GM19397 (cell line): ENCODE data around the gene CLIP2.

Experiments used
- ATAC-seq: cut with Tn5 transposase; IDR thresholded peaks from one replicate; pipeline ENCODE4 v1.9.1; 2021; ENCODE audit warnings: mild to moderate bottlenecking, moderate library complexity; ENCODE audit not compliant: unreplicated experiment

The CLIP2 gene

DNA sequence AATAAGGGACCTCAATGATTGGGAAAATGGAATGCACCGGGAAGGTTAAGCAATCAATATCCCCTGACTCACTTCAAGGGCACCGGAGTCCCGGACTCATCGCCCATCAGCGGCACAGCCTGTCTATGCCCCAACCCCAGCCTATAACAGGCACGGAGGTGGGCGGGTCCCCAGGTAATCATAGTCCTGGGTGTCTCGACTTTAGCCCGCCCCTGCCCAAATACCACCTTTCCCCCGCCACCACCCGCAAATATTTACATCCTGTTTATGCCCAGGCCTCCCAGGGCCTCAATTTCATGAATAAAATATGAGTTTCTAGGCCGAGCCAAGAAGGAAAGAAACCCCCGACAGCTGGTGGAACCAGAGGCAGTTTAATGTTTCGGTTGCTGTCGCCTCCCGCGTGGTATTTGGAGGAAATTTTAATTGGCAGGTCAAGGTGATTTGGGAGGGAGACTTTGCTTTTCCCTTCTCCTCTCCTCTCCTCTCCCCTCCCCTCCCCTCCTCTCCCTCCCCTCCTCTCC lies 19.4 kb upstream of the CLIP2 start:
- ATAC-seq: no peak

DNA sequence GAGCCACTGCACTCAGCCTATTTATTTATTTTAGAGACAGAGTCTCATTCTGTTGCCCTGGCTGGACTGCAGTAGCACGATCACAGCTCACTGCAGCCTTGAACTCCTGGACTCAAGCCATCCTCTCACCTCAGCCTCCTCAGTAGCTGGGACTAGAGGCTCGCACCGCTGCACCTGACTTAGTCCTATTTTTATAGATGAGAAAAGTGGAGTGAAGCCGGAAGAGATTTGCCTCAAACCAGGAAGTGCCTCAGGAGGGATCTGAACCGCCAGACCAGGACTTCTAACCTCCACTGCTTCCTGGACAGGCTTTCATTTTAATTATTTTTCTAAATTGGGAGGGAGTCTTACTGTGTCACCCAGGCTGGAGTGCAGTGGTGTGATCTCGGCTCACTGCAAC lies 17.5 kb upstream of the CLIP2 start:
- ATAC-seq: no peak

DNA sequence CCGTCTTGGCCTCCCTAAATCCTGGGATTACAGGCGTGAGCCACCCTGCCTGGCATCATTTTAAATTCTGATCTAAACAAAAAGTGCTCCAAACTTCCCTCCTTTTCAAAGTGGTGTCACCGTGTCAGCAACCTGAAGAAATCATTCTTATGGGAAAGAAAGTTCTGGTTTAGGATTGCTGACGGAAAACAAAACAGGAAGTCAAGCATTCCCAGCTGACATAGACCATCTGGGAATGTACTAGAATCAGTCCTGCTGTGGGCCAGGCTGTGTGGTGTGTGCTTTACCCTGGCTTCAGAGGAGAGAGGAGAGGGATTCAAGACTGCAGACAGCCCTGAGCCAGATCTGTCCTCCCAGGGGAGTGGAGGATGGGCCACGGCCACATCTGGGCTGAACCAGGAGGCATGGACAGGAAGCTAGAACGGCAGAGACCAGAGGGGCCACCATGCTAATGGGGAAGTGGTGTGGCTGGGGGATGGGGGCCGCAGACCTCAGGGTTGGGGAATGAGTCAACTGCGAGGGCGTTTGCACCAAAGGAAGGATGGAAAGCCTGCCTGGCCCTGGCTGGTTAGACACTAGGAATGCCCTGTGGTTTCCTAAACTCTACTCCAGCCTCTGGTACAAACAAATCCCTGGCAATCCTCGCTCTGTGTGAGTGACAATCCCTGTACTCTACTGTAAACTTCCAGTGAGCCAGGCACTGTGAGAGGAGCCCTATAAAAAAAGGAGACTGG lies 16.7 kb upstream of the CLIP2 start:
- peak; percentile 67 for ATAC-seq

DNA sequence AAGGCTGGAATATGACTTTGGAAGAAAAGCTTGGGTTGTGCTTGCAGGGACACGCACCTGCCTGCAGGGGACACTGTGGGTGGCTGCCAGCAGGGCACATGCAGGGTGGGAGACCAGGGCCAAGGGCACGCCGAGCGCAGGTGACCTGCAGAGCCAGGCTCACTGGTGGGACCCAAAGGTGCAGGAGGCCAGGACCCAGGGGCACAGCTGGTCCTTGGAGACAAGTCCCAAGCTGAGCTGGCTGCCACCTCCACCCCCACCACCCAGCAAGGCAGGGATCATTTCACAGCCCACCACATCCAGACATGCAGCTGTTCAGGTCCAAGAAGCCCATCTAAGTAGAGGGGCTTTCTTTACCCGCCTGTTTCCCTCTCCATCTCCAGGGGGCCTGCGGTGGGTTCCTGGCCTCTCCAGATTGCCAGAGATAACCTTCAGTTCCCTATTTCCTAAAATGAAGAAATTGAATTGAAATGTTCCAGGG lies 13.8 kb upstream of the CLIP2 start:
- no peak for ATAC-seq

DNA sequence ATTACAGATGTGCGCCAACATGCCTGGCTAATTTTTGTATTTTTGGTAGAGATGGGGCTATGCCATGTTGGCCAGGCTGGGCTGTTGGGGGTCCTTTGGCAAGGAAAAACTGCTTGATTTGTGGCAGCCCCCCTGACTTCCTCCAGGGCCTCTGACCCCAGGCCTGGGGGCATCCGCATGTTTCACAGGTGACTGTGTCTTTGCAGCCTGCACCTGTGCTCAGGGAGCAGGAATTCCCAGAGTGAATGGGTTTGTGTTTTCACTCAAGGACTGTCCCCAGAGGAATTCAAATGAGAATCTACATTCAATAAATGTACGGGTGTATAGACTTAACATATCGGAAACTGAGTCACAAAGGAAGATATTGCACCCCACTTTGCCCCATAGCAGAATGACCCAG lies 11.6 kb upstream of the CLIP2 start:
- no peak for ATAC-seq

DNA sequence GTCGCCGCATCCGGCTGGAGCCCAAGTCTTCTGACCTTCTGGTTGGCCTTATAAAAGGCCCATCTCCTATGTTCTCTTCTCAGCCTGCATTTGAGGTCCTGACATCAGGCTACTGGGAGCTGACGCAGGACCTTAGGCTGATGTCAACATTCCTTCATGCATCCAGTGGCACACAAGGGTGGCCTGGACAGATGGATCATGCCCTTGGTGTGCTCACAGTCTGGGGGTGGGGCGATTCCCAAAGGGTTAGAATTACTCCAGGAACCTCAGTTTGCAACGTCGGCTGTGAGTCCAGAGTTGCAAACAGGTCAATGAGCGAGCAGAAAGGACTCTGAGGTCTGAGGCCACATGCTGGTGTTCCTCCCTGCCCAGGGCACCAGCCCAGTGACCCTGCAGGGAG lies 8.2 kb upstream of the CLIP2 start:
- no peak for ATAC-seq

DNA sequence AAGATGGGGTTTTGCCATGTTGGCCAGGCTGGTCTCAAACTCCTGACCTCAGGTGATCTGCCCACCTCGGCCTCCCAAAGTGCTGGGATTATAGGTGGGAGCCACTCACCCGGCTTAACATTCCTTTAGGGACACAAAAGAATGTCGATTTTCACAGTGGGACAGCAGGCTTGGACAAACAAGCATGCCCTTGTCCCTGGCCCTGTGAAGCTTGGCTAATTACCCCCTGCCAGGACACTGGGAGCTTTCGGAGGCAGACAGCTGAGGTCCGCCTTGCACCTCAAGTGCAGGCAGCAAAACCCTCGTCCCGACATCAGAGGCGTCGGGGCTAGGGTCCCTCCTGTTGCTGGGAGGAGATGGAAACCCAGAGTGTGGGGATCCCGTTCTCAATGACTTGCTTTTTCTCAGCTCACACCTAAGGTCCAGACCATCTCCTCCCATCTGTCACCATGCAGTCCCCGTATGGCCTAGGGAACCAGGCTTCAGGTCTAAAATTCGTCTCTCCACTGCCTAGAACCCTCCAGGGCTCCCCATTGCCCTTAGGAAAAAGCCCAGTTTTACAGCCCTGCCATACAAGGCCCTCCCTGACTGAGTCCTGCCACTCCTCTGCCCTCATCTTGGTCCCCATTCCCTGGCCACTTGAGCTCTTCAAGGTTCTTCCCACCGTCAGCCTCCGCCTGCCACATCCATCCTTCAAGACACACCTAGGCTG lies 6.3 kb upstream of the CLIP2 start:
- ATAC-seq: no peak

DNA sequence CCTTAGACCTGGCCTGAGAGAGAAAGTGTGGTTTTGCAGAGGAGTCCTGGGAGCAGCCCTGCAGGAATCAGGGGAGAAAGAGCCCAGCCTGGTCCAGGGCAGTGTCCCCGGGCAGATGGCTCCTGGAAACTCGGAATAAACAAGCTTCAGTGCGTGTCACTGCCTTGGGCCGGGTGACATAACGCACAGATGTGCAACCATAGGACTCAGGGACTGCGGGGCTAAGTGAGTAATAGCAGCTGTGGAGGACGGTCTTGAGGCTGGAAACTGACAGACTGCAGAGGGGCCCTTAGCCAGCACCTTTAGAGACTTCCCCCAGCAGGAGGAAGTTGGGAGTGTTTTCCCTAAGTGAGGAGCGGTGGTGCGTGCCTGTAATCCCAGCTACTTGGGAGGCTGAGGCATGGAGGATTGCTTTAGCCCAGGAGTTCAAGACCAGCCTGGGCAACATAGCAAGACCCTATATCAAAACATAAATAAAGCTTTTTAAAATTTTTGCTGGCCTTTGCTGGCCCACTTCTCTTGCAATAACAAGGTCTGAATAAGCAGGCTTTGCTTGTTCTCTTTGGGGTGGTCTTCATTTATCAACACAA lies 5.3 kb upstream of the CLIP2 start:
- no peak for ATAC-seq

DNA sequence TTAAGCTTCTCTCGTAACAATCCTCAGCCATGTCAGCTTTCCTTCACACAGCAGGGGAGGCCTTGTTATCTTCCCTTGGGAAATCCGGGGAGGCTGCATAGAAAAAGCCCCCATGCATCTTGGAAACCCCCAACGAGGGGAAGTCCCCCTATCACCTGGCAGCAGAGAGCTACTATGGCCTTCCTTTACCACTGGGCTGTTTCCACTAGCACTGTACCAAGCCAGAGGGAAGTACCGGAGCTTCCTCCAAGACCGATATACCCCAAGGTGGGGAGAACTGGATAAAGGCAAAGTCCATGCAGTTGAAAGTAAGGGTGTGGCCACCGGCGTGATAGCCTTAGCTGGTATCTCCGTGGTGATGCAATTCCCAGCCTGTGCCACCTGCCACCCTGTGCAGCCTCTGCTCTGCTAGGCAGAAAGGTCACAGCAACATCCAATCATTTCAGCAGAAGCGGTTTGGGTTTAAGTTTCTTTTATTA lies 4.4 kb upstream of the CLIP2 start:
- peak; percentile 41 for ATAC-seq

DNA sequence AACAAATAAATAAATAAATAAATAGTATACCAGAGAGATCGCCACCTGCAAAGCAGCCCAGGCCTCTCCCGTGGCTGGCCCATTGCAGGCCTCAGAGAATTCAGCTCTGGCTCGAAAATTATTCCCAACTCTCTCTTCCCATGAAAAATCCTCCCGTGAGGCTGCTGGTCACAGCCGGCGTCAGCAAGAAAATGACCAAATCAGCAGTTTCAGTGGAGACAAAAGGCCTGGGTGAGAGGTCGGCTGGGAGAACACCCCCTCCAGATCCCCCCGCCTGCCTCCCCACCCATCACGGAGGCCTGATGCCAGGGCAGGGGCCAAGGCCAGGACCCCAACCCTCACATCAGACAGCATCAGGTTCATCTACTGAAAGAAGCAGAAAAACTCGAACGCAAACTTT lies 3.1 kb upstream of the CLIP2 start:
- ATAC-seq: no peak

DNA sequence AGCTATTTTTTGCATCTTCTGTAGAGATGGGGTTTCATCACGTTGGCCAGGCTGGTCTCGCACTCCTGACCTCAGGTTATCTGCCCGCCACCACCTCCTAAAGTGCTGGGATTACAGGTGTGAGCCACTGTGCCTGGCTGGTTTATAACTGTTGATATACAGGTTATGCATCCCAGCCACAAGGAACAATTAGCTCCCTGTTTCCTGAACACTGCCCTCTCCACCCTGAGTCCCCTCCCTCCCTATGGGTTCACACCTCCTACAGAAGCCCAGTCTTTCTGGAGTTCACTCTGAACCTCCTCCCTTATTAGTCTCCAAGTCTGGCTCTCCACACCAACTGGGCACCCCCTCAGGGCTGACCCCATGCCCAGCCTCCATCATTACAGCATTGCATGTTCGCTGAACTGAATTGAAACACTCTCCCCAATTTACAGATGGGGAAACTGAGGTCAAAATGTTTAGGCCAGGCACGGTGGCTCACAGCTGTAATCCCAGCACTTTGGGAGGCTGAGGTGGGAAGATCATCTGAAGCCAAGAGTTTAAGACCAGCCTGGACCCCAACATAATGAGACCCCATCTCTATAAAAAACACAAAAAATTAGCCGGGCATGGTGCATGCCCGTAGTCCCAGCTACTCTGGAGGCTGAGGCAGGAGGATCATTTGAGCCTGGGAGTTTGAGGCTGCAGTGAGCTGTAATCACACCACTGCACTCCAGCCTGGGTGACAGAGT lies 1.7 kb upstream of the CLIP2 start:
- no peak for ATAC-seq

DNA sequence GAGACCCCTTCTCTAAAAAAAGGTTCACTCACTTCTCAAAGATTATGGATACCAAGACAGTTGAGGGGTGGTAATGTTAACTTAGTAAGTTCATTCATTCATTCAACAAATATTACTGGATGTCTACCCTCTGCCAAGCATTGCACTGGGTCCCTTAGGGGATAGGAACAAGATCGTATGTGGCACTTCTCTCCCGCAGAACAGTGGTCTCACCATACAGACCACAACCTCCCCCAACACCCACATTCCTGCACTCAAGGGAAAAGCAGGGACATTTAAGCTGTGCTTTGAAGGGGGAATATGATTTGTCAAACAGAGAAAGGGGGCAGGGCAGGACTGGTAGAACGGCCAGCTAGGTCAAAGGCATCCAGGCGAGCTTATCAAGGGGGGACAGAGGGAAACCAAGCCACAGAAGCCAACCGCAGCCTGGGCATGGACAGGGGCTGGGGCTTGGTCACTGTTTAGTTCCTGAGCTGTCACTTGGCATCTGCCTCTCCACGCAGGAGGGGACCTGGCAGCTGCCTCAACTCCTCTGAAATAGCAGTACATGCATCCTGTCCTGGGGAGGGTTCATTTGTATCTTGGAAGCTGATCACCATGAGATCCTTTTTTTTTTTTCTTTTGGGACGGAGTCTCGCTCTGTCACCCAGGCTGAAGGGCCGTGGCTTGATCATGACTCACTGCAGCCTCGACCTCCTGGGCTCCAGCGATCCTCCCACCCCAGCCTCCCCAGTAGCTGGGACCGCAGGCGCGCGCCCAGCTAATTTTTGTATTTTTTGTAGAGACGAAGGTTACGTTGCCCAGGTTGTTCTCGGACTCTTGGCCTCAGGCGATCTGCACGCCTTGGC lies 949 bp upstream of the CLIP2 start:
- no peak for ATAC-seq

DNA sequence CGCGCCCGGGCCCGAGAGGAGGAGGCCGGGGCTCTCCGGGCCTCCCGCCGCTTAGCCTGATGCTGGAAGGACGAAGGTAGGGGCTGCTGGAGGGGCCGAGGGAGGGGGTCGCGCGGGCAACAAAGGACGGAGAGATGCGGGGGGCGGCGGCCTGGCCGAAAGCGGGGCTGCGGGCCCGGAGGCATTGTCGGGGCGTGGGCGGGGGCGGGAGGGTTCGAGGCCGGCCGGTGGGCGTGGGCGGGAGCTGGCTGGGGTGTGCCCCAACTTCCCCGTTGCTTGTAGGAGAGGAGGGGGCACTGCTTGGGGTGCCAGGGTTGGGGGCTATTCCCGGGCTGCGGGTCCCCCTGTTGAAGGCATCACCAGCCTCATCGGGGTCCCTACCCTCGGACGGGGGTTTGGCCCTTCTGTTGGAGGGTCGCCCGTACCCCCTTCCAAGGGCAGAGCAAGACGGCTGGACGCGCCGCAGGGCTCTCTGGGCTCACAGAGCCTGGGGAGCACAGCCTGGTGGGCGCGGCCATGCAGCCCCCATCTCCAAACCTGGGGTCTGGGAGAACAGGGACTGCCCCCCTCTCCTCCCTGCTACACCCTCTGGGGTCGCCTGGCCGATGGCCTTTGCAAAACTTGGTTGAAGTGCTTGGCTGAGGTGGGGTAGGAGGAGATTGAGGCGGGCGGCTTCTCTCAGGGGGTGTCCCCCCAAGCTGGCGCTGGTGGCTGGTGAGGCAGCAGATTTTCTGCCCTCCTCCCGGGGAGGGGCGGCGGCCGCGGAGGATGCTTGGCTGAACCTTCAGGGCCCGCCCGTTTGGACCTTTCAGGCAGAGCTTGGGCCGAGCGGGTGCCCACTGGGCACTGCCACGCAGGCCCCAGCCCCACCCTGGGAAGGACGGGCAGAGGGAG lies 699 bp downstream of the CLIP2 start:
- ATAC-seq: no peak

DNA sequence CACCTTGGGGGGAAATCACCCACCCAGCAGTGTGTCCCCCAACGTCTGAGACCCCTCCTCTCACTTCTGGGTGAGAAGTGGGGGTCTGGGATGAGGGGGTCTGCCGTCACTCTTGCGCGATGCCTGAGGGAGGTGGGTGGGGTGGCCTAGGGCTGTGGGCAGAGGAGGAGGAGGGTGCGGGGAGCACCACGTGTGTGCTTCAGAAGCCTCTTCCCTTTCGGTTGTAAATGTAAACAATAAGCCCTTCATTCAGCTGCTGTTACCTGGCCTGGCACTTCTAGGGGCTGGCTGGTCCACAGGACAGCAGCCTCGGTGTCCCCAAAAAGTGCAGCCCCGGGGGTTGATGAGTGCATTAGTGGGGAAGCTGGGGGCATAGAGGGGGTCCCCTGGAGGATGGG lies 1.3 kb downstream of the CLIP2 start:
- ATAC-seq: no peak

DNA sequence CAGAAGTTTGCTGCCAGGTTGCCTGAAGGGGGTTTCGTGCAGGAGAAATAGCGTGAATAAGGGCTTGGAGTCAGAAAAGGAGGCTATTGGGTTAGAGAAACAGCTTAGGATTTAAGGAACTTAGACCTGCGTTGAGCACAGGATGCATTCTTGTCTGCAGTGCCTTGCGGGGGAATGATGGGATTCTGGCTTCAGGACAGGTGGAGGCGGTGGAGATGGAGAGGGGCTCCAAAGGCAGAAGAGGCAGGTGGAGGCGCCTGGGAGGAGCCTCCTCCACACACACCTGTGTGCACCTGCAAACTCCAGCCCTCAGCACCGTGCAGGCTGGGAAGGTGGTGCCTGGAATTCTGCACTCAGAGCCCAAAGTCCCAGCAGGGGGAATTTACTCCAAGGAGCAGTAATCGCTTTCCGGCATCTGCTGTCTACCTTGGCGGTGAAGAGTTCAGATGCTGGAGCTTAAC lies 1.8 kb downstream of the CLIP2 start:
- no peak for ATAC-seq

DNA sequence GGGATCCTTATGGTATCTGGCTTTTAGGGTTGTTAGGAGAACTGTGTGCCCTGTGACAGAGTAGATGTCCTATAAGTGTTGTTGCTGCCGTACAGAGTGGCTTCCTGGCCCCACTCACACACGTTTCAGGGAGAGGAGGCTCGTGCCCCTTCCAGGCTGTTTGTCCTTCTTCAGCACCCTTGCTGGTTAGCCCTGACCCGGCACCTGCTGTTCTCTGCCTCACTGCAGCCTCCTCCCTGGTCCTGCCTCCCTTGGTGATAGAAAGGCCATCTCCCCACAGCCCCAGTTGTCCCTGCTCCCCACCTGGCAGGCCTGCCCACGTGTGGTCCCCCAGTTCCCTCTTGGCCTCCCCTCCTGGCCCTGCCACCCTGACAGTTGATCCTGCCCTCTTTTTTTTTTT lies 2.3 kb downstream of the CLIP2 start:
- ATAC-seq: no peak

DNA sequence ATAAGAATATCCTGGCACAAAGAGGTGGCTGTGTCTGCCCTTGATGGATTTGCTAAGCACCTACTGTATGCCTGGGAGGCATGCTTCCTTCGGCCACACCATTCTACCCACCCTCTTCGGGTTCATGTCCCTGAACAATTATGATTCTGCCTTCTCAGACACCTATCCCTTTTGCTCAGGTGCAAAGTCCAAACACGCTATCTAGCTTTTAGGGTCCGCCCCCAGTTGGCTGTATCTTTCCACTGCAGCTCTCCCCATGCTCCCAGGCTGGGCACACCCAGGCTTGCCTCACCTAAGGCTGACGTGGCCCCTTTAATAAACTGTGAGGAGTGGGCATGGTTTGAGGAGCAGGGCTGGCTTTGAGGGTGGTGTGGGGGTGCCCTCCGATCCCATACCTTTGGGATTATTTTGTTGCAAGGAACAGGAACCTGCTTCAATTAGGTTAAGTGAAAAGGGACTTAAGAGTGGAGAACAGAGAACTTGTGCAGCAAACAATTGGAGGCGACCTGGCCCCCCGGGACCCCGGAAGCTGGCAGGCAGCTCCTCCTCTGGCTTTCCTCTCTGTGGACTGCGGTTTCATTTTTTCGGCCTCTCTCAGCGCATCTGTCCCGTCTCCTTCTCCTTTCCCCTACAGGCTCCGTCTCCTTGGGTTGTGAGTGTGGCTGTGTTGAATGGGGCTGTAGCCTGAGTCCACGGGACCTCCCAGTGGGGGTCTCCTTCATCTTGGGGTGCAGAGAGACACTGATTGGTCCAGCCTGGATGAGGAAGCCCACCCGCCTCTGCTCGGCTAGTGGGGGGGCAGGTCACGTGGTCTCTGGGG lies 3.8 kb downstream of the CLIP2 start:
- ATAC-seq: no peak

DNA sequence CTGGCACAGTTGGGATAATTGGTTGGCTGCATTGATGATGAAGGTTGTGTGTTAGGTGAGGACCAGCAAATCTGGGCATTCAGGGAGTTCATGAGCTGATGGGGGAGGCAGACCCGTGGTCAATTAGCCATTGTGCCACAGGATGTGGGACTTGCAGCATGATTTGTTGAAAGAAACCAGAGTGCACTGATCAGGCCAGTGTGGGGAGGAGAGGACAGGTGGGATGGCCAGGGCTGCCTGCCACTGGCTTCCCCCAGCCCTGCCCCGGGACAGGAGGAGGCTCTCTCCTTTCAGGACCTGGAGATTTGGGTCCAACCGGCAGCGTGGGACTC lies 4.3 kb downstream of the CLIP2 start:
- no peak for ATAC-seq
